Lower leg skin (tissue), 4 donors: Measurements from ENCODE around the gene HPS4. TPM values are rescaled to one million over a fixed set of nuclear protein-coding genes. Genes with fewer than 3 reads are reported as not detected.
A peak's percentile ranks its signal among the peaks of the same experiment; 100 is the strongest.

Source experiments
- DNase-seq, 2 donors: peaks; one replicate each; pipeline ENCODE4 v3.0.0-alpha.2; 2019; ENCODE audit warnings: low spot score in 2 of 2
- H3K4me3 ChIP-seq: fragments of 200-600 bp; sonication (generic); 2 replicates; pipeline ENCODE4 v1.5.1; 2017; ENCODE audit warnings: mild to moderate bottlenecking, low read depth; ENCODE audit not compliant: poor library complexity, severe bottlenecking
- POLR2A ChIP-seq, 2 donors: fragments of 450-650 bp; IDR thresholded peaks; one replicate each; pipeline ENCODE4 v1.6.1; 2016 to 2017; ENCODE audit warnings: antibody characterized with exemption in 2 of 2, mild to moderate bottlenecking in 1 of 2, moderate library complexity in 1 of 2
- WGBS, 2 donors: methylation state at CpG; one replicate each; pipeline ENCODE4 v1.1.5; 2018; 5-methylcytosine and 5-hydroxymethylcytosine counted together
- intact Hi-C: fragments of 100-400 bp; cut with DNase I; formaldehyde crosslinking; loops from one replicate; pipeline ENCODE4 v1.15.0; 2023; ENCODE audit warnings: low total_unique reads
- total RNA-seq, 4 donors: library from RNA; depleted of rRNA; stranded (reverse); fragments of >200 nt; gene quantifications; one replicate each; pipeline ENCODE4 v1.1.0, GENCODE V29; 2016
- TF ChIP-seq, protein P1 (sequence below), 3 donors: fragments of 450-650 bp; IDR thresholded peaks; one replicate each; pipeline ENCODE4 v1.5.1; 2016; ENCODE audit warnings: antibody characterized with exemption in 3 of 3, mild to moderate bottlenecking in 3 of 3, moderate library complexity in 2 of 3

Gene HPS4
- total RNA-seq, 4 donors from 2014 or later = 40.5 to 68.0 (median 47.5) TPM

DNA sequence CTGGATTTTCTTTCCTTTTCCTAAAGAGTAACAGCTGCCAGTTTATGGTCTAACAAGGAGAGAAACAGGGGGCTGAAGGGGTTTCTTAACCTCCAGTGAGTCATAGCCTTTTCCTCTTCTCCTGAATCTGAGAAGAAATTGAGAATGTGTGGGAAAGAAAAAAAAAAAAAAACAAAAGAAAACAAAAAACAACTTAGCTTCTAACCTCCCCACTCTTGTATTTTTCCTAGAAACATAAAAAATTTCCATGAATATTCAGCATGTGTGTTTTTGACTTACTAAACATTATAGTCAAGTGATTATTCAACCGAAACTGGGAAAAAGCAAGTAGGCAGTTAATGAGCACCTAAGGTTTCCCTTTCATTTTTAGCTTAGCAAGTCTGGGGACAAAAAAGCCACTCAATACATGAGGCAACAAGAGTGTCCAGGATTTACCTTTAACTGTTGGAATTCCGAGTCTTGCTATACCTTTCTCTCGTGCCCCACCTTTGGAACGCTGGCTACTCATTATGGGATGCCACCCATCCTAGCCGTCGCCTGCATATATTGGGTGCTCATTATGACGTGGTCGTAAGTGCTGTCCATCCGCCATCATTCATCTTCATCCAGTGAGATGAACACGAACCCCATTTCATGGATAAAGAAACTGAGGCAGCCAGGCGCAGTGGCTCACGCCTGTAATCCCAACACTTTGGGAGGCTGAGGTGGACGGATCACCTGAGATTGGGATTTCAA, 52.2 kb downstream of the HPS4 start:
- no peak for DNase-seq
- no peak overlapping the region for H3K4me3 ChIP-seq
- intact Hi-C loops = no loop called here
- WGBS, 2 donors = 91 to 96% methylated on average over 13 of the region's 13 CpGs
- TF ChIP-seq POLR2A (IDR thresholded peaks at IDR 0.05) = no peak

DNA sequence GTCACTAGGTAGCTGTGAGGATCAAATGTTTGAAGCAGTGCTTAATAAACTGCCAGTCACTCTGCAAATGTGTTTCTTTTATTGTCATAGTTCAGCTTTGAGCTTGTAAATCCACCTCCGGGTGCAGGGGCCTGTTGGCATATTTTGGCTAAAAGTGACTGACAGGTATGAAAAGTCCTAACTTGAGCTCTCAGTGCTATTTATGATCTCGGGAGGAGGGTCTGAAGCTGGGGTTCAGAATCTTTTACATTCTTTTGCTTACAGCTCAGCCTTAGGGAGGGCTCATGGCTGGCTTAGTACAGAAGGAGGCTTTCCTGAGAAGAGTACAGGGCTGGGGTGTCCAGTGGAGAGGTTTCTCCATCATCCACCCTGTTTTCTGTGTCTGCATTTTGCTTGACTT, 53.0 kb downstream of the HPS4 start:
- WGBS, 2 donors = 78 to 88% methylated on average over 1 to 2 of the region's 2 CpGs
- intact Hi-C loops = no loop called here
- H3K4me3 ChIP-seq = no peak overlapping the region
- no peak for DNase-seq
- no peak for TF ChIP-seq POLR2A (IDR thresholded peaks at IDR 0.05)
- TF ChIP-seq, protein P1, sequence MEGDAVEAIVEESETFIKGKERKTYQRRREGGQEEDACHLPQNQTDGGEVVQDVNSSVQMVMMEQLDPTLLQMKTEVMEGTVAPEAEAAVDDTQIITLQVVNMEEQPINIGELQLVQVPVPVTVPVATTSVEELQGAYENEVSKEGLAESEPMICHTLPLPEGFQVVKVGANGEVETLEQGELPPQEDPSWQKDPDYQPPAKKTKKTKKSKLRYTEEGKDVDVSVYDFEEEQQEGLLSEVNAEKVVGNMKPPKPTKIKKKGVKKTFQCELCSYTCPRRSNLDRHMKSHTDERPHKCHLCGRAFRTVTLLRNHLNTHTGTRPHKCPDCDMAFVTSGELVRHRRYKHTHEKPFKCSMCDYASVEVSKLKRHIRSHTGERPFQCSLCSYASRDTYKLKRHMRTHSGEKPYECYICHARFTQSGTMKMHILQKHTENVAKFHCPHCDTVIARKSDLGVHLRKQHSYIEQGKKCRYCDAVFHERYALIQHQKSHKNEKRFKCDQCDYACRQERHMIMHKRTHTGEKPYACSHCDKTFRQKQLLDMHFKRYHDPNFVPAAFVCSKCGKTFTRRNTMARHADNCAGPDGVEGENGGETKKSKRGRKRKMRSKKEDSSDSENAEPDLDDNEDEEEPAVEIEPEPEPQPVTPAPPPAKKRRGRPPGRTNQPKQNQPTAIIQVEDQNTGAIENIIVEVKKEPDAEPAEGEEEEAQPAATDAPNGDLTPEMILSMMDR (IDR thresholded peaks at IDR 0.05) = no peak

DNA sequence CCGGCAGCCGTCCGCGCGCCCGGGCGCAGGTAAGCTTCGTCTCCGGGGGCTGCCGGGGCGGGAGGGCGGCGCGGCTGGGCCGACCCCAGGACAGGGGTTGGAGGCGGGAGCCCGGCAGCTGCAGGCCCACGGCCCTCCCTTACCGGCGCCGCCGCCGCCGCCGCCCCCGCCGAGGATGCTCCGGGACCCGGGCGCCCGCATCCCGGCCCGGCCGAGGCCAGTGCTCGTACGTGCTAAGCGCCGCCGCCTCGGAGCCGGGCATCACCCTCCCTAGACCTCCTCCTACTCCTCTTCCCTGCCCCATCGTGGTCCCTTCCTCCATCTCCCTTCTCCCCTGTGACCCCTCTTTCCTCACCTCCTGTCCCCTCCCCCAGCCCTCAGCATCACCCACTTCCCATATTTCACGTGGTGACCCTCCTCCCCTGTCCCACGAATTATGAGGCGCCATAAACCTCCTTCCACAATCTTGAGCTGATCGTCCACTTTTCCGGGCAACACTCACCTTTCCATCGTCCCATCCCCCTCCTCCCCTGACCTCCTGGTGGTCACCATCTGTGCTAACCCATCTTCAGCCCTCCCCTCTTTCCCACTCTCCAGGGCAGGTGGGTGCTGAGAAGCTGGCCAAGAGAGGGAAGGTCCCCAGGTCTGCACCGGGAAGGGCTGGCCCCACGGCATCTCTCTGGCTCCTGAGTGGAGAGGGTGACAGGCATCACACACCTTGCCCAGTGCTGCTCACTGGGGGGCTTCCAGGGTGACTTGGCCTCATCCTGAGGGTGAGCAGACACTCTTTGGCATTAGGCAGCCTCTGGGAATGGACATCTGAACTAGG, 53.9 kb downstream of the HPS4 start:
- no peak for DNase-seq
- TF ChIP-seq, protein P1 (IDR thresholded peaks at IDR 0.05) = no peak
- TF ChIP-seq POLR2A (IDR thresholded peaks at IDR 0.05) = no peak
- intact Hi-C loops = no loop called here
- 12 to 14% methylated on average over 37 to 39 of the region's 50 CpGs for WGBS, 2 donors
- no peak overlapping the region for H3K4me3 ChIP-seq

DNA sequence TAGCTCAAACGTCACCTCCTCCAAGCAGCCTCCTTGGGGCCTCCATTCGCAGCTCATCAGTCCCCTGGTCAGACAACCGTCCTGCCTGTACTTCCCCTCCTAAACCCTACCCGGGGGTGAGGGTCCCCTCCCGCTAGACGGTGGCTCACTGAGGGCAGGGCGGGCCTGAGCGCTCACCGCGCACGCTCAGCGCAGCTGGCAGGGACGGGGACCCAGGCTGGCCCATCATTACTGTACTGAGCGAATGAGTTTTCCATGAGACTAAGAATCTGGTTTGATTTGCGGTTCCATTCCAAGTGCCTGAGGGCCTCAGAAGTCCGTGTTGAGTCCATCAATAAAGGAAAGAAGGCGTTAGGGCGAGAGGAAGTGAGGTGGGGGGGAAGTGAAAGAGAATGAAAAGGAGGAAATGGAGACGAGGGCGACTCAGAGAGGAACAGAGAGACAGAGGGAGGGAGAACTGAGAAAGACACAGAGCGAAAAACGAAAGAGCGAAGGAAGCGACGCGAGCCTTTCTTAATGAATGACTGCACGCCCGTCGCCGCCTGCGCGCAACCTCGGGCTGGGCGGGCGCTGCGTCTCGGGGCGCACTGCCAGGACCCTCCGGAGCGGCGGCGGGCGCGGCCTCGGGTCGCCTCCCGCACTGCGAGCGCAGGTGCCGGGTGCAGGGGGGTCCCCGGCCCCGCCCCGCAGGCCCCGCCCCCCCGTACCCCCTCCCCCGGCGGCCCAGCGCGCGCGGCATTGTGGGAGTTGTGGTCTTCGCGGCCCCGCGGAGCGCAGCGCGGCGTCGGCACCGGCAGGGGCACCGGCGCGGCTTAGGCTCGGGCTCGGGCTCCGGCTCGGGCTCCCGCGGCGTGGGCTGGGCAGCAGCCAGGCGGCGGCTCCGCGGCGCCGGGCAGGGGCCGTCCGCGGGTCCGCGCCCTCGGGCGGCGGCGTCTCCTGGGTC, 54.8 kb downstream of the HPS4 start, which contains the start of gene ASPHD2:
Gene ASPHD2, plus strand, starts transcription at position 746 of the 943 bp plus-strand sequence. CDS start 4,356 bp downstream, outside the sequence.
- intact Hi-C loops = no loop called here
- TF ChIP-seq, protein P1 (IDR thresholded peaks at IDR 0.05) = no peak
- TF ChIP-seq POLR2A (IDR thresholded peaks at IDR 0.05) = no peak
- DNase-seq = peak; percentile 32 to 87
- WGBS, 2 donors = 1% methylated on average over 52 to 67 of the region's 96 CpGs
- peak within 1 kb of the TSS; percentile 47 for H3K4me3 ChIP-seq

DNA sequence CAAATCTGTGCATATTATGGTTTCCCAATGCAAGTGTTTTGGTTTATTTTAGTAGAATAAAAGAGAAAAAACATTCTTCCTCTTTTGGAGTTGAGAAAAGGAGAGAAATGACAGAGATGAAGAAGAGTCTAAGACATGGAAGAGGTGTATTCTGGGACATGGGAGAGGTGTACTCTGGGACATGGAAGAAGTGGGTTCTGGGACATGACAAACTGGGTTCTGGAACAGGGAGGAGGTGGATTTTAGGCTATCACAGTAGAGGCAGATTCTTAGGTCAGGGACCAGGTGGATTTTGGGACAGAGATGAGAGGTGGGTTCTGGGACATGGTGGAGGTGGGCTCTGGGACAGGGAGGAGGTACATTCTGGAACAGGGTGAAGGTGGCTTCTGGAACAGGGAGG, 56.7 kb downstream of the HPS4 start:
- H3K4me3 ChIP-seq = no peak overlapping the region
- intact Hi-C loops = no loop called here
- no peak for DNase-seq
- TF ChIP-seq, protein P1 (IDR thresholded peaks at IDR 0.05) = no peak
- TF ChIP-seq POLR2A (IDR thresholded peaks at IDR 0.05) = no peak
